GM23338 (cell line): ENCODE results near the gene MIER3.

ENCODE experiments used
- EZH2 ChIP-seq: fragments of 200-600 bp; sonication (generic); IDR thresholded peaks from one replicate; pipeline ENCODE4 v1.8.0; 2017; ENCODE audit warnings: antibody characterized with exemption, mild to moderate bottlenecking, low read depth; ENCODE audit not compliant: unreplicated experiment
- ZNF114 ChIP-seq: fragments of 250-450 bp; sonication (Bioruptor Pico); IDR thresholded peaks from 2 replicates; pipeline ENCODE4 v1.5.0; 2020; ENCODE audit warnings: mild to moderate bottlenecking, moderate library complexity
- TF ChIP-seq, protein P1 (sequence below), 2 experiments: fragments of 200-600 bp in 1 of 2; sonication (generic) in 1 of 2; conservative IDR thresholded peaks; 2 replicates each; pipeline versions ENCODE4 v1.5.1 to v1.6.1; 2016 to 2017; ENCODE audit warnings: antibody characterized with exemption in 2 of 2, low read depth in 2 of 2, mild to moderate bottlenecking in 2 of 2, moderate library complexity in 1 of 2

GRCh38 chr5:56938858-56939257, 13.1 kb downstream of the MIER3 start:
- TF ChIP-seq, protein P1, sequence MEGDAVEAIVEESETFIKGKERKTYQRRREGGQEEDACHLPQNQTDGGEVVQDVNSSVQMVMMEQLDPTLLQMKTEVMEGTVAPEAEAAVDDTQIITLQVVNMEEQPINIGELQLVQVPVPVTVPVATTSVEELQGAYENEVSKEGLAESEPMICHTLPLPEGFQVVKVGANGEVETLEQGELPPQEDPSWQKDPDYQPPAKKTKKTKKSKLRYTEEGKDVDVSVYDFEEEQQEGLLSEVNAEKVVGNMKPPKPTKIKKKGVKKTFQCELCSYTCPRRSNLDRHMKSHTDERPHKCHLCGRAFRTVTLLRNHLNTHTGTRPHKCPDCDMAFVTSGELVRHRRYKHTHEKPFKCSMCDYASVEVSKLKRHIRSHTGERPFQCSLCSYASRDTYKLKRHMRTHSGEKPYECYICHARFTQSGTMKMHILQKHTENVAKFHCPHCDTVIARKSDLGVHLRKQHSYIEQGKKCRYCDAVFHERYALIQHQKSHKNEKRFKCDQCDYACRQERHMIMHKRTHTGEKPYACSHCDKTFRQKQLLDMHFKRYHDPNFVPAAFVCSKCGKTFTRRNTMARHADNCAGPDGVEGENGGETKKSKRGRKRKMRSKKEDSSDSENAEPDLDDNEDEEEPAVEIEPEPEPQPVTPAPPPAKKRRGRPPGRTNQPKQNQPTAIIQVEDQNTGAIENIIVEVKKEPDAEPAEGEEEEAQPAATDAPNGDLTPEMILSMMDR (conservative IDR thresholded peaks at IDR 0.05; ENCODE audit: low read depth in 2 of 2) = no peak
- TF ChIP-seq ZNF114 (CRISPR knock-in tag) = no peak
- TF ChIP-seq EZH2 = no peak
